Measurements from ENCODE around the gene NTPCR.
"Not testable (repeated sequence)": the region's sequence is repeated elsewhere in the genome, so short reads cannot be mapped to it uniquely, and the experiment has no call there.

Gene NTPCR

DNA sequence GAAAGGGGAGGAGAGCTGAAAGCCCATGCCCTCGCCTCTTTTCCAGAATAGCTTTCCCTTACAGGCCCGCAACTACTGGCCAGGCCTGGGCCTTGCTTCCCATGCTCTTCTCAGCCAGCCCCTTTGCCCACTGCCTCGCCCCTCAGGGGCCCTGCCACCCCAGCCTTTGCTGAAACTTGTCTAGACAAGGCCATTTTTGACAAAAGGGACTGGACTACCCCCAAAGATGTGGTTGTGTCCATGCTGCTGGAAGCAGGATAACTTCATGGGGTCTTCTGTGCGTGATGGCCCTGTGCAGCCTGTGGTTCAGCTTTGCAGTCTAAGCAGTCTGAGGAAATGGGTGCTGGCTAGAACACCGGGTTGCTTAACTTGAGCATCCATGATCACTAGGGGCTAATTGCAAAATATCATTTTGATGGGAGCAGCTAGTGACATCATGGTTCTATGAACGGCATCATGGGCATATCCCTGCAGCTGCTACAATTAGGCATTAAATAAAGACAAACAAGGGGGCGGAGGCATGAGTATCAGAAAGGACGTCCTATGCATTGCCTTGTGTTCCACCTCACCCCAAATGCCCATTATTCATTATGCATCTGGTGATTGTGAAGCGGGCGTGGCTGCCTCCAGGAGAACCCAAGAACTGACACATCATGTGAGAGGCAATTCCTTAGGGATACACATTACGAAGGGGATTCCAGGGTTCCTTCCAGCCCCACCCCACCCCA is 36.8 kb downstream of the NTPCR start:
- DNase-seq: no peak

GRCh38 chr1:232987774-232988140 is 37.3 kb downstream of the NTPCR start:
- DNase-seq: no peak

- DNase-seq: no peak
These were observed 38.2 kb downstream of the NTPCR start for GRCh38 chr1:232988572-232989040.

GRCh38 chr1:232990176-232991128 is 40.0 kb downstream of the NTPCR start:
- no peak for DNase-seq

- DNase-seq: no peak
These were observed 40.8 kb downstream of the NTPCR start for GRCh38 chr1:232991238-232991637.

DNA sequence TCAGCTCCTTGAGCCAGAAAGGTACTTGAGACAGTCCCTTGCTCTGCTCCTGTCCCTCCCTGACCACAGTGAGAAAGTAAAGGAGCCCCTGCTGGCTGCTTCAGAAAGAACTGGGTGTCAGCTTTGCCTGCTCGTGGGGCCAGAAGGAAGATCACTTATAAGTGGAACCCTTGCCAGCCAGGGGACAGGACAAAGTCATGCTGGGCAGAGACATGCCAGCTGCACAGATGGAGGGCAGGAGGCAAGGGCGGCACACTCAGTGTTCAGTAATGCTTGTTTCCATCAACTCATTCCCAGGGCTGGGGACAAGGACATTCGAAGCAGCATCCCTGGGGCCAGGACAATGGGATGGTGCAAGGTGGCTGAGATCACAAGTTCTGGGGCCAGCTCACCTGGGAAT is 41.8 kb downstream of the NTPCR start:
- DNase-seq: no peak

GRCh38 chr1:232993555-232993954 is 43.1 kb downstream of the NTPCR start:
- no peak for DNase-seq

DNA sequence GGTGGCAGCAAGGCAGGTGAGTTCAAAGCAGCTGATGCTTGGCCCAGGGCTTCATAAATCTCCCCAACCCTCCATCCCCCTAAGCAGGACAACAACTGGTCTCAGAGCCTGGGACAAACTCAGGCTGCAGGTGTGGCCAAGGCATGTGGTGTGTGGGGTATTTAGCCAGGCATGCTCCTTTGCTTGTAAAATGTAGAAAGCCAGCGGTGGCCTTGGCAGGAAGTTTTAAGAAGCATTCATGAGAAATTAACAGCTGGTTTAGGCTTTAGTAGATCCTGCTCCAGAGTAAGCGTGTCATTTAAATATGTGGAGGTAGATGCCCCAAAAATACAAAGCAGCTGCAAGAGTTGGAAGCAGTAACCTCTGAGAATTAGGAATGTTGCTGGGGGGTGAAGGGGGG is 44.8 kb downstream of the NTPCR start:
- DNase-seq: no peak

DNA sequence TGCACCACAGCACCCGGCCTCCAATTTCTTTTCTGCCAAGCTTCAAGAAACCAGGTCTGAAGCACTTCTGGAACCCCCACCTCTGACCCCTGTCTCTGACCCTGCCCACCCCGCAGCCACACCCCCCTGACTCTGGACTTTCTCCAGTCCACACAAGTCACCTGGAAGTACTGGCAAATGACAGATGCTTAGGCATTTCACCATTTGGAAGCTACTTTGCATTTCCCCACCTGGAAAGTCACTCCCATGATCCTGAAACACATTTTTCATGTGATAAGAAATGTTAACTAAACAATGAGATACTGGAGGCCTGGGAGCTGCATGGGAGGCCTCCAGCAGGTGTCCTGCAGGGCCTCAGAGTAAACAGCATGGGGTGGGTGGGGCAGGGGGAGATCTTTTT is 45.7 kb downstream of the NTPCR start:
- no peak for DNase-seq

GRCh38 chr1:232998138-232998537 is 47.7 kb downstream of the NTPCR start:
- DNase-seq: no peak

- DNase-seq: no peak
These were observed 48.2 kb downstream of the NTPCR start for GRCh38 chr1:232998646-232999045.

DNA sequence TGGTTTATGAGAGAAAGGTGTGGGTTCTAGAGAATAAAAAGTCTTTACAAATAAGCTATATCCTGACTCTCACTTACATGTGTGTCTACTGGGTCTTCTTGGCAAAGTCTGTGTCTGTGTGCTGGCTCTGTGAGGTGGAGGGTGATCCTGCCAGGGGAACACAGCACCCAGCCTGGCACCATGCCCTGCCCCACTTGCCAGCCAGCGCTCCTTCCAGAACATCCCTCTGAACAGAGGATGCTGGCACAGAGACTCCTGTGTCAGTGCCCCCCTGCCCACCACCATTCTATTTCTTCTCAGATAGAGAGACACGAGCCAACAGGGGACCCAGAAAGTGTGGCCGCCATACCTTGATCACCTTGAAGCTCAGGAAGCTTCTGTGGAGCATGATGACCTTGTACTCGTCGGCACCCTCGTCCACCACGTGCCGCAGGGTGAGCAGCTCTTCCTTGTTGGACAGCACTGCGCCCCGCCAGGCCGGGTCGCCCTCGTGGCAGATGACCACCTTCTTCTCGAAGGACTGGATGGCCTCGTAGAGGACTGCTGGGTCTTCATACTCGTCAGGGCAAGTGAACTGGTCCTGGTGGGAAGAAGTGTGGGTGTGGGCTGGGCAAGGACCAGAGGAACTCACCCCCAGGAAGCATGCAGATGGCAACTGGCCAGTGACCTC is 49.7 kb downstream of the NTPCR start:
- no peak for DNase-seq

GRCh38 chr1:233003638-233004037 is 53.2 kb downstream of the NTPCR start:
- DNase-seq: not testable (repeated sequence)

GRCh38 chr1:233004451-233004850 is 54.0 kb downstream of the NTPCR start:
- no peak for DNase-seq

GRCh38 chr1:233005156-233005555 is 54.7 kb downstream of the NTPCR start:
- DNase-seq: no peak

DNA sequence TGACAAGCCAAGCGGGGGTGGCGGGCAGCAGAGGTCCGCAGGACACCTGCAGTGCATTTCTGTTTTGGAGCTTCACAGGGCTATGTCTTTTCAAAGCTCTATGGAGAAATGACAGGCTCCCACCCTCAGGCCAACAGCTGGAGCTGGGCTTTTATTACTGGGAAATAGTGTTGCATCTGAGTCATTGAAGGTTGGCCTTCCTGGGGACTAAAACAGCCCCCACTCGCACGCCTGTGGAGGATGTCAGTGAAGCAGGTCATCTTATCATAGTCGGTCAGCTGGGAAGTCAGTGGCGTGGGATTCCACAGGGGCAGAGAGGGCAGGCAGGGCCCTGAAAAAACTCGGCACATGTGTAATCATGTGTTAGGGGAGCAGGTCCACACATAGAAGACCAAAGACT is 55.3 kb downstream of the NTPCR start:
- no peak for DNase-seq

GRCh38 chr1:233006108-233006507 is 55.7 kb downstream of the NTPCR start:
- DNase-seq: no peak

DNA sequence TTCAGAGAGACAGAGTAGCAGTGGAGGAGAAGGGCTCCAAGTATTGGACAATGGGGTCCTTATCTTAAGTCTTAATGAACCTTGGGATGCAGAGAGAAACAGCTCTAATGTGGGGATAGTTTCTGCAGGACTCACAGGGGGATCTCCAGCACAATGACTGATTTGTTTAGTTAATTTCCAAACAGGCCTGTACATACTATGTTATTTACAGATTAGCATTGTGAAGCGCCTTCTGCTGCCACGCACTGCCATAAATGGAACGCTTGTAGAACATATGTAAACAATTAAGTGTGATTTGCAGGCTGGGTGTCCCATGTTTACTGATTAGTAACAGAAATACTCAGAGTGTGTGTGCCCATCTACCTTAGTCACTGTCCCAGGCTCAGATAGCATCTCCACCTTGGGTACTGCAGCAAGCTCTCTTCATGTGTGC is 56.1 kb downstream of the NTPCR start:
- no peak for DNase-seq

DNA sequence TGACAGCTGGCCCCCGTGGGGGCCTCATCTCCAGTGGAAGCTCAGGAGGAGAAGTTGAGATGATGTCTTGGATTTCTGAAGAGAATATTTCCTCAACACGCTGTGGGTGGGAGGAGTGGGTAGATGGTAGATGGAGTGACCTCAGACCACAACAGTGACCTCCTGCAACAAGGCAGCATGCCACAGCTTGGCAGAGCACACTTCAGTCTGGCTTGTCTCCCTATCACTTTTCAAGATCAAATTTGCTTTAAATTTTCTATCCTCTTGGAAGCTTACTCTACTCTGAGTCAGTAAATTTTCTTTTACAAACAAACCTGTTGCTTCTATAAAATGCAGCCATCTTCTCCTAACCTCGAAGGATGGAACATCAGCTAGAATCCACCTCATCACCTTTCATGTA is 59.7 kb downstream of the NTPCR start:
- DNase-seq: no peak

- no peak for DNase-seq
These were observed 61.6 kb downstream of the NTPCR start for GRCh38 chr1:233012021-233012420.

DNA sequence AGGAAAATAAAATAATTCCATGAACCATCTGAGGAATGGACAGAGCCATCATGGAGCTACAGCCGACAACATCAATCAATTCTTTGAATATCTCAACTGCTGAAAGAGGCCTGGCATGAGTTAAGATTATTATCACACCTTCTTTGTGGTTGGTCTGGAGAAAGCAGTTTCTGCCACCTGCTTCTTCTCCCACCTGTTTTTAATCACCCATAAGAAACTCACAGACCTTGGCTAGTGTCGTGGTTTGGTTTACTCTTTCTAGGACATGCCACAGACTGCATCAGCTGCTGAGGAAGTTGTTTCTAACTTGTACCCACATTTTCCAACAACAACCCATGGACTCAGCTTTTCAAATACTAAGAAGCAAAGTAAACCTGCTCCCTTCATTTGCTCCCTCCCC is 65.6 kb downstream of the NTPCR start:
- DNase-seq: no peak

DNA sequence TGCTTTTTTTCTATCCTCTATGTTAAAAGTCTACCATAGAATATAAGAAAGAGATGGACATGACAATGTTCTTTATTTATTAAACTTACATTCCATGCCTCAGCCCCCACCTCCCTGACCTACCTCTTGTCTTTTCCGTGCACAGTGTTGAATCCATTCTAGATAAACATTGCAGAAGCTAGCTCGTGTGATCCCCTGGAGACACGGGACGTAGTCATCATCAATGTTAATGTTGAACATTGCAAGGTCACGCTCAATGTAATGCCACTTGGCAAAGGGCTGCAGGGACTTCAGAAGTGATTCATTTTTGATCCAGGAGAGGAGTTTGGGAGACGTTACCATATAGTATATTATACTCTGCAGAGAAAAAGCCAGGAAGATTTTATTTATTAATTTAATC is 66.4 kb downstream of the NTPCR start:
- no peak for DNase-seq

DNA sequence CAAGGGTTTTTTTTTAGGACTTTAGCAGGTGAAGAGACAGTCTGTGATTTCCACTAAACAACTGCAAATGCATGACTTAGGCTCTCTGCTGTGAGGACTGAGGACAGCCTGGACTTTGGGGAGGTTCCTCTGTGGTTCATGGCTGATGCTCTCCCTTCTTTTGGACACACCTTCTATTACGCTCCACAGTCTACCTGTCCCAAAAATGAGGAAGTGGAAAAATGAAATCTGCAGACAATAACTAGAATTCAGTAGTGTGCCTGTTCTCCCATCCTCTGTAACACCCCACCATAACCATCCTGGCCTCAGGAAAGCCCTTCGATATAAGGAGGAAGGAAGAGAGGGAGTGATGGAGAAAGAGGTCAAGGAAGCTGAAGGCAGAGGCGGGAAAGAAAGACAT is 68.7 kb downstream of the NTPCR start:
- no peak for DNase-seq
